Sigmoid colon (tissue), 7 donors: Measurements from ENCODE around the gene RAPGEF5. TPM values are rescaled to one million over a fixed set of nuclear protein-coding genes. Genes with fewer than 3 reads are reported as not detected.

ENCODE experiments used
- DNase-seq: peaks from one replicate; pipeline ENCODE4 v3.0.0-alpha.2; 2019
- H3K27ac ChIP-seq, 4 donors: fragments of 200-600 bp; sonication (generic); one replicate each; pipeline ENCODE4 v1.5.1; 2016 to 2019; ENCODE audit warnings: mild to moderate bottlenecking in 1 of 4
- H3K27me3 ChIP-seq, 3 donors: fragments of 200-600 bp; sonication (generic); one replicate each; pipeline ENCODE4 v1.5.1; 2019; ENCODE audit warnings: mild to moderate bottlenecking in 1 of 3
- H3K36me3 ChIP-seq, 4 donors: fragments of 200-600 bp; sonication (generic); one replicate each; pipeline ENCODE4 v1.5.1; 2016 to 2019
- H3K4me1 ChIP-seq, 4 donors: fragments of 200-600 bp; sonication (generic); one replicate each; pipeline ENCODE4 v1.5.1; 2017 to 2019
- H3K4me3 ChIP-seq, 4 donors: fragments of 200-600 bp; sonication (generic); one replicate each; pipeline ENCODE4 v1.5.1; 2017 to 2019; ENCODE audit warnings: mild to moderate bottlenecking in 2 of 4, moderate library complexity in 1 of 4
- H3K9me3 ChIP-seq, 4 donors: fragments of 200-600 bp in 3 of 4; sonication (generic) in 3 of 4; one replicate each; pipeline versions ENCODE4 v1.5.1 to v1.6.1; 2013 to 2019
- EP300 ChIP-seq, 4 donors: sonication (generic); formaldehyde crosslinking; IDR thresholded peaks; one replicate each; pipeline ENCODE4 v1.6.1; 2017; ENCODE audit warnings: antibody characterized with exemption in 4 of 4
- POLR2A ChIP-seq, 2 donors: fragments of 450-650 bp; IDR thresholded peaks; one replicate each; pipeline ENCODE4 v1.6.1; 2016; ENCODE audit warnings: antibody characterized with exemption in 2 of 2, mild to moderate bottlenecking in 2 of 2, moderate library complexity in 2 of 2
- POLR2AphosphoS5 ChIP-seq, 4 donors: sonication (generic); formaldehyde crosslinking; IDR thresholded peaks; one replicate each; pipeline ENCODE4 v1.6.1; 2017; ENCODE audit warnings: antibody characterized with exemption in 4 of 4
- WGBS, 2 donors: extraction: QIAGEN DNeasy Blood & Tissue Kit; methylation state at CpG; one replicate each; pipeline ENCODE4 v1.1.7; 2013; 5-methylcytosine and 5-hydroxymethylcytosine counted together
- intact Hi-C: fragments of 100-400 bp; cut with DNase I; formaldehyde crosslinking; loops from one replicate; pipeline ENCODE4 v1.15.1; 2023
- polyA plus RNA-seq, 3 donors: library from polyadenylated mRNA; stranded (reverse); fragments of 200-250 nt; gene quantifications; one replicate each; pipeline ENCODE4 v1.2.3, GENCODE V29; 2013
- total RNA-seq, 4 donors: library from RNA; depleted of rRNA; stranded (reverse); fragments of >200 nt; gene quantifications; one replicate each; pipeline ENCODE4 v1.1.0, GENCODE V29; 2016
- TF ChIP-seq, protein P1 (sequence below), 4 experiments: fragments of 450-650 bp in 3 of 4; fragments of 200-600 bp in 1 of 4; IDR thresholded peaks; one replicate each; pipeline ENCODE4 v1.5.1; 2016 to 2019; ENCODE audit warnings: antibody characterized with exemption in 4 of 4, mild to moderate bottlenecking in 3 of 4, moderate library complexity in 2 of 4
- donor health status: healthy with polysubstance abuse.
- donor health status: Bipolar disorder and iron deficiency.
- donor health status: healthy.

Gene RAPGEF5
- total and polyA plus RNA-seq, 7 donors, result 6.0 to 17.9 (median 12.6) TPM

DNA sequence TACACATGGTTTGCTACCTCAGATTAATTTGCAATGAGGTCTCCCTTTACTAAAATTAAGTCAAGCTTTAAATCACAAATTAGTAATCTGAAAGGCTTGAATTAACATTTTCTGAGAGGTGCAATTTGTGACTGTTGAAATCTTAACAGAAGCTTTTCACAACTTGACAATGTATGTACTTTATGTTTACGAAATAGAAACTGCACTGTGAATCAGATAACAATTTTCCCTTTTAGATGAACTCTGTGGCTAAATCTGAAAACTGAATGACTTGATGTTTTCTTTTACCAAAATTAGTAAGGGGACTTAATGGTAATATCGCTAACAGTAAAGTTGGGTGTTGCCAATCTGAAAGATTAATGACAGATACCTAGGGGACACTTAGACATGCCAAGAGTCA lies 197.6 kb downstream of the RAPGEF5 start:
- intact Hi-C loops, result no loop called here
- Histone ChIP-seq H3K27ac (no peak overlapping the region), H3K9me3 (no peaks in the 10 kb centered on the region), H3K36me3 (no peaks in the 10 kb centered on the region), H3K27me3 (no peaks in the 10 kb centered on the region), H3K4me1 (no peaks in the 10 kb centered on the region), H3K4me3 (no peak overlapping the region)
- TF ChIP-seq EP300 (IDR thresholded peaks at IDR 0.05) (no peak), POLR2AphosphoS5 (IDR thresholded peaks at IDR 0.05) (no peak), POLR2A (IDR thresholded peaks at IDR 0.05) (no peak)
- TF ChIP-seq, protein P1, sequence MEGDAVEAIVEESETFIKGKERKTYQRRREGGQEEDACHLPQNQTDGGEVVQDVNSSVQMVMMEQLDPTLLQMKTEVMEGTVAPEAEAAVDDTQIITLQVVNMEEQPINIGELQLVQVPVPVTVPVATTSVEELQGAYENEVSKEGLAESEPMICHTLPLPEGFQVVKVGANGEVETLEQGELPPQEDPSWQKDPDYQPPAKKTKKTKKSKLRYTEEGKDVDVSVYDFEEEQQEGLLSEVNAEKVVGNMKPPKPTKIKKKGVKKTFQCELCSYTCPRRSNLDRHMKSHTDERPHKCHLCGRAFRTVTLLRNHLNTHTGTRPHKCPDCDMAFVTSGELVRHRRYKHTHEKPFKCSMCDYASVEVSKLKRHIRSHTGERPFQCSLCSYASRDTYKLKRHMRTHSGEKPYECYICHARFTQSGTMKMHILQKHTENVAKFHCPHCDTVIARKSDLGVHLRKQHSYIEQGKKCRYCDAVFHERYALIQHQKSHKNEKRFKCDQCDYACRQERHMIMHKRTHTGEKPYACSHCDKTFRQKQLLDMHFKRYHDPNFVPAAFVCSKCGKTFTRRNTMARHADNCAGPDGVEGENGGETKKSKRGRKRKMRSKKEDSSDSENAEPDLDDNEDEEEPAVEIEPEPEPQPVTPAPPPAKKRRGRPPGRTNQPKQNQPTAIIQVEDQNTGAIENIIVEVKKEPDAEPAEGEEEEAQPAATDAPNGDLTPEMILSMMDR (IDR thresholded peaks at IDR 0.05), result no peak
- DNase-seq, result no peak
- 44% methylated on average over 2 of the region's 2 CpGs for WGBS, 2 donors

DNA sequence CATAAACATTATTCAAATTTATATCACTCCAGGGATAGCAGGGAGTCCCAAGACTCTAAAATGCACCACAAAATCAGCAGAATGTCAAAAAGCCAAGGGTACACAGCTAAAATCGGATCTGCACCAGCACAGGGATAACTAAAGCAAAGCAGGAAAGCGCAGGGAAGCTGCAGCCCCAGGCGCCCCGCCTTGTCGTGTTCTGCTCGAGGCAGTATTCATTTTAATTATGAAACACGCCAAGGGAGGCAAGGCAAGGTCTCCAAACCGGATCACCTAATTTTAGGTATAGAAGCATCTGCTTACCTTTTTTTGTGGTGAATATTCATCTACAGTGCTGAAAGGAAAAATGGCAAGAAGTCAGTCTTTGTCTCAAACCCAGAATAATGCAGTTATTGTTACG lies 199.4 kb downstream of the RAPGEF5 start:
- intact Hi-C loops, result no loop called here
- Histone ChIP-seq H3K27me3 (no peaks in the 10 kb centered on the region), H3K4me1 (no peaks in the 10 kb centered on the region), H3K36me3 (no peaks in the 10 kb centered on the region), H3K4me3 (no peak overlapping the region), H3K27ac (no peak overlapping the region), H3K9me3 (no peaks in the 10 kb centered on the region)
- TF ChIP-seq POLR2AphosphoS5 (IDR thresholded peaks at IDR 0.05) (no peak), POLR2A (IDR thresholded peaks at IDR 0.05) (no peak), EP300 (IDR thresholded peaks at IDR 0.05) (no peak)
- TF ChIP-seq, protein P1 (IDR thresholded peaks at IDR 0.05), result no peak
- DNase-seq, result no peak
- WGBS, 2 donors, result 95 to 96% methylated on average over 9 of the region's 9 CpGs

DNA sequence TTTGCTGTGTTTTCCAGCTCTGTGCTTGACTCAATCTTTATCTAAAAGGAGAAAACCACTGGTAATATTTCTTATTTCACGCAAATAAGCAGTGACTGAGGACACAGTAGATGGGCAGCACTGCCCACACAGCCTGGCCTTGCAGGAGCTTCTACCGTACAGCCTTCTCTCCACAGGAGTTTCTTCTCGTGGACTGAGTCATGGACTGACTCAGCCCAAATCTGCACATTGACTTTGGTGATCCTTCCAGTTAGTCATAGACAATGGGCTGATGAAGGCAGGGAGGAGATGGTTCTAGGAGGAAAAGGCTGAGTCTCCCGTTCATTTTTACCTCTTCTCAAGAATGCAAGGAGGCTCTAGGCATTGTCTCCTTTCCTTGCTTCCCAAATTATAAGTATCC lies 200.7 kb downstream of the RAPGEF5 start:
- TF ChIP-seq, protein P1 (IDR thresholded peaks at IDR 0.05), result no peak
- TF ChIP-seq POLR2AphosphoS5 (IDR thresholded peaks at IDR 0.05) (no peak), EP300 (IDR thresholded peaks at IDR 0.05) (no peak), POLR2A (IDR thresholded peaks at IDR 0.05) (no peak)
- no peak for DNase-seq
- no peaks in the 10 kb centered on the region for H3K36me3 ChIP-seq
- 88% methylated on average over 4 of the region's 4 CpGs for WGBS, 2 donors
- no peaks in the 10 kb centered on the region for H3K4me1 ChIP-seq
- intact Hi-C loops, result no loop called here
- H3K4me3 ChIP-seq, result no peak overlapping the region
- no peaks in the 10 kb centered on the region for H3K27me3 ChIP-seq
- H3K27ac ChIP-seq, result no peak overlapping the region
- H3K9me3 ChIP-seq, result no peaks in the 10 kb centered on the region

DNA sequence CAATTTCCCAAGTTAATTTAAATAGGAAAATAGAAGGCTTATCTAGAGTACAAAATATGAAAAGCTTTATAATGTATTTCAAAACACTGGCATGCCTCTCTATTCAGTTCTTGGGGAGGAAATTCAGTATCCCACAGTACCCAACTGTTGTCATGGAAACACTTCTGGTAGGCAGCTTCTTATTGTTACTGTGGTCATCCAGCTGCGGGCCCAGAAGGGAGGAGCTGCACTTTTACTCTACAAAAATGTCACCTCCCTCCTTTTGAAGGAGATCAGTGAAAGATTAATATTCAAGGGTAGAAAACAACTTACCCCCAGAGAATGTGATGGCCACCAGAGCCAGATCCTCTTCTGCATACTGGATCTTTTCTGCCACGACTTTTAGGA lies 202.8 kb downstream of the RAPGEF5 start:
- no peak for TF ChIP-seq EP300 (IDR thresholded peaks at IDR 0.05)
- no peak for TF ChIP-seq POLR2AphosphoS5 (IDR thresholded peaks at IDR 0.05)
- TF ChIP-seq, protein P1 (IDR thresholded peaks at IDR 0.05), result no peak
- no peak for TF ChIP-seq POLR2A (IDR thresholded peaks at IDR 0.05)
- WGBS, 2 donors, result 45 to 74% methylated on average over 2 of the region's 2 CpGs
- intact Hi-C loops, result no loop called here
- no peaks in the 10 kb centered on the region for H3K4me1 ChIP-seq
- H3K36me3 ChIP-seq, result no peaks in the 10 kb centered on the region
- no peak overlapping the region for H3K4me3 ChIP-seq
- H3K27me3 ChIP-seq, result no peaks in the 10 kb centered on the region
- no peak overlapping the region for H3K27ac ChIP-seq
- H3K9me3 ChIP-seq, result no peaks in the 10 kb centered on the region
- no peak for DNase-seq

DNA sequence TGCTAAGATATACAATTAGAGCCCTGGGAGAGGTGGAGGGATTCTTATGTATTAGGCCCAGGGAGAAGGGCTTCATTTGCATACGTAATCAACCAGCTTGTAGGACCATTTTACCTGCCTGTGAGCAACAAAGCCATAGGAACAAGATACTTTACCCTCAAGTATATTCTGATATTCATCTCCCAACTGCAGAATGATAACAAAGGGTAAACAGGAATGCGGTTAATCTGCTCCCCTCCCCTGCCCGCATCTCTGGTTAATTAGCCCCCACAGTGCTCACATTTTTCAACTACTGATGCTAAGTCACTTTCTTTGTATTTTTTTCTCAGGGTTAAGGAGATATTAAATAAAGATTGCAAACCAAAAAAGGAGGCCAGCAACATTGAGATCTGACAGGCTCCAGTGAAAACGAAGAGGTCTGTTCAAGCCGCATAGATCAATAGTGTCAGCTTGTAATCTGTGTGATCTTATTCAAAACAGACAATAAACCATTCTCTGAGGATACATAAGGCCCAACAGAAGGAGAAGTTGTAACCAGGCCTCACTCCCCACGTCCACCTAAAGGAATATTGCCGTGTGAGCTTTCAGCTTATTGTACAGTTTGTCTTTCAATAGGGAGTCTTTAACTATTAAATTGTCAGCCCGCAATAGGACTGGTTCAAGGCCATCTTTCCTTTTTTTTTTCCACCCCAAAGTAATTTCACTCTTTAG lies 203.4 kb downstream of the RAPGEF5 start:
- TF ChIP-seq, protein P1 (IDR thresholded peaks at IDR 0.05), result no peak
- no peak for TF ChIP-seq POLR2A (IDR thresholded peaks at IDR 0.05)
- Histone ChIP-seq H3K4me3 (no peak overlapping the region), H3K27ac (no peak overlapping the region), H3K4me1 (no peaks in the 10 kb centered on the region), H3K9me3 (no peaks in the 10 kb centered on the region), H3K36me3 (no peaks in the 10 kb centered on the region), H3K27me3 (no peaks in the 10 kb centered on the region)
- intact Hi-C loops, result no loop called here
- WGBS, 2 donors, result 85 to 91% methylated on average over 8 of the region's 8 CpGs
- no peak for DNase-seq
